CD14-positive monocyte (primary cell): Measurements from ENCODE around the gene KCNG1. TPM values are rescaled to one million over a fixed set of nuclear protein-coding genes. Genes with fewer than 3 reads are reported as not detected.

Source experiments
- DNase-seq, 3 donors: peaks; one replicate each; pipeline ENCODE4 v3.0.0-alpha.2; 2011 to 2022
- H2AFZ ChIP-seq: 2 replicates; pipeline ENCODE4 v1.6.0; 2012; ENCODE audit warnings: mild to moderate bottlenecking, low read depth, low read length, inconsistent platforms; ENCODE audit not compliant: insufficient read depth, poor library complexity, severe bottlenecking
- H3K27ac ChIP-seq, 2 donors: 1 replicate in 1 of 2; 2 replicates in 1 of 2; pipeline ENCODE4 v1.5.1; 2012 to 2013; ENCODE audit warnings: low read length in 2 of 2, control low read depth in 1 of 2, inconsistent platforms in 1 of 2, low read depth in 1 of 2, mild to moderate bottlenecking in 1 of 2
- H3K27me3 ChIP-seq, 2 donors: one replicate each; pipeline versions ENCODE4 v1.6.0 to v1.6.1; 2011 to 2013; ENCODE audit warnings: low read length in 2 of 2; ENCODE audit not compliant: control insufficient read depth in 2 of 2, insufficient read depth in 2 of 2
- H3K36me3 ChIP-seq, 2 donors: replicated peaks in 1 of 2; 1 replicate in 1 of 2; 2 replicates in 1 of 2; pipeline versions ENCODE4 v1.5.1 to v1.6.1; 2012 to 2013; ENCODE audit warnings: low read length in 2 of 2, control low read depth in 1 of 2, inconsistent platforms in 1 of 2, mild to moderate bottlenecking in 1 of 2; ENCODE audit not compliant: insufficient read depth in 2 of 2, control insufficient read depth in 1 of 2
- H3K4me1 ChIP-seq, 2 donors: 1 replicate in 1 of 2; 2 replicates in 1 of 2; pipeline versions ENCODE4 v1.5.1 to v1.6.1; 2012 to 2013; ENCODE audit warnings: low read length in 2 of 2, control low read depth in 1 of 2, inconsistent platforms in 1 of 2, mild to moderate bottlenecking in 1 of 2, moderate library complexity in 1 of 2; ENCODE audit not compliant: insufficient read depth in 2 of 2, control insufficient read depth in 1 of 2
- H3K4me2 ChIP-seq: replicated peaks from 2 replicates; pipeline ENCODE3; 2012; ENCODE audit warnings: low read length, moderate library complexity, mild to moderate bottlenecking; ENCODE audit not compliant: poor library complexity, severe bottlenecking; ENCODE audit errors: extremely low read depth
- H3K4me3 ChIP-seq, 3 experiments: fragments of 200-600 bp in 1 of 3; sonication (generic) in 1 of 3; replicated peaks in 1 of 3; 1 replicate in 2 of 3; 2 replicates in 1 of 3; pipeline ENCODE4 v1.5.1; 2011 to 2013; ENCODE audit warnings: low read length in 3 of 3, mild to moderate bottlenecking in 3 of 3, control low read depth in 2 of 3, low read depth in 2 of 3, inconsistent platforms in 1 of 3, moderate library complexity in 1 of 3
- H3K79me2 ChIP-seq: 2 replicates; pipeline ENCODE4 v1.6.0; 2012; ENCODE audit warnings: mild to moderate bottlenecking, control low read depth, inconsistent platforms, low read length, moderate library complexity; ENCODE audit not compliant: insufficient read depth
- H3K9ac ChIP-seq: 2 replicates; pipeline ENCODE4 v1.6.0; 2017; ENCODE audit warnings: low read length, mild to moderate bottlenecking; ENCODE audit not compliant: insufficient read depth, poor library complexity, severe bottlenecking
- H3K9me3 ChIP-seq, 2 donors: replicated peaks in 1 of 2; 1 replicate in 1 of 2; 2 replicates in 1 of 2; pipeline versions ENCODE4 v1.5.1 to v1.6.1; 2012 to 2013; ENCODE audit warnings: low read length in 2 of 2, control low read depth in 1 of 2; ENCODE audit not compliant: control insufficient read depth in 1 of 2, insufficient read depth in 1 of 2
- H4K20me1 ChIP-seq: 2 replicates; pipeline ENCODE4 v1.6.0; 2012; ENCODE audit warnings: mild to moderate bottlenecking, low read length, control low read depth, moderate library complexity; ENCODE audit not compliant: insufficient read depth
- H3K27ac Mint-ChIP-seq, 7 donors: one replicate each; pipeline ENCODE4 v1.8.0; 2020; ENCODE audit warnings: mild to moderate bottlenecking in 7 of 7, mixed read lengths in 7 of 7, moderate library complexity in 6 of 7, inconsistent platforms in 2 of 7
- H3K27me3 Mint-ChIP-seq, 3 donors: one replicate each; pipeline ENCODE4 v1.8.0; 2021 to 2022; ENCODE audit warnings: low read depth in 3 of 3, mild to moderate bottlenecking in 3 of 3, mixed read lengths in 3 of 3, moderate library complexity in 3 of 3, inconsistent platforms in 1 of 3
- H3K36me3 Mint-ChIP-seq, 2 donors: one replicate each; pipeline ENCODE4 v1.8.0; 2020; ENCODE audit warnings: mixed read lengths in 2 of 2, inconsistent platforms in 1 of 2, mild to moderate bottlenecking in 1 of 2
- H3K4me1 Mint-ChIP-seq: one replicate; pipeline ENCODE4 v1.8.0; 2020; ENCODE audit warnings: mild to moderate bottlenecking, mixed read lengths
- H3K4me3 Mint-ChIP-seq, 2 donors: one replicate each; pipeline ENCODE4 v1.8.0; 2020; ENCODE audit warnings: mild to moderate bottlenecking in 2 of 2, mixed read lengths in 2 of 2, moderate library complexity in 1 of 2
- H3K9me3 Mint-ChIP-seq, 7 donors: one replicate each; pipeline ENCODE4 v1.8.0; 2020 to 2022; ENCODE audit warnings: mixed read lengths in 7 of 7, mild to moderate bottlenecking in 6 of 7, moderate library complexity in 6 of 7, inconsistent platforms in 2 of 7
- CTCF ChIP-seq: fragments of 200-600 bp; IDR thresholded peaks from one replicate; pipeline ENCODE4 v1.8.0; 2022; ENCODE audit warnings: antibody characterized with exemption, mild to moderate bottlenecking
- WGBS: methylation state at CpG from one replicate; pipeline ENCODE4 v1.1.5; 2013; ENCODE audit warnings: missing lambda C conversion rate; ENCODE audit not compliant: insufficient coverage; 5-methylcytosine and 5-hydroxymethylcytosine counted together
- intact Hi-C, 2 donors: fragments of 100-400 bp; cut with micrococcal nuclease; formaldehyde crosslinking; loops; one replicate each; pipeline versions ENCODE4 v1.15.0 to v1.15.1; 2023
- polyA plus RNA-seq, 3 donors: library from polyadenylated mRNA; depleted of rRNA in 1 of 3; unstranded in 2 of 3; stranded (reverse) in 1 of 3; fragments of 300-500 nt in 2 of 3; fragments of >200 nt in 1 of 3; fragmentation: Illumina TruSeq in 2 of 3; gene quantifications; 1 replicate in 2 of 3; 2 replicates in 1 of 3; pipeline ENCODE4 v1.2.3, GENCODE V29; 2012 to 2021

Gene KCNG1
- polyA plus RNA-seq, 3 donors, result 0.04 TPM; not detected in 2

- WGBS, result 96% methylated on average over 7 of the region's 7 CpGs
- Histone ChIP-seq H2AFZ (no peak overlapping the region), H3K4me3 (no peak overlapping the region), H4K20me1 (no peaks in the 10 kb centered on the region), H3K9me3 (no peaks in the 10 kb centered on the region), H3K4me2 (no peak overlapping the region), H3K4me1 (no peaks in the 10 kb centered on the region), H3K9ac (no peak overlapping the region), H3K79me2 (no peaks in the 10 kb centered on the region), H3K27ac (no peak overlapping the region), H3K36me3 (no peaks in the 10 kb centered on the region), H3K27me3 (no peaks in the 10 kb centered on the region)
- intact Hi-C loops, result no loop called here
- no peak for TF ChIP-seq CTCF
- DNase-seq, result no peak
- Mint-ChIP-seq H3K36me3 (no peaks in the 10 kb centered on the region), H3K9me3 (peaks cover 0 to 3% (median 0%) of the 10 kb centered on the region in 7 donors), H3K27ac (no peak overlapping the region), H3K4me3 (no peak overlapping the region), H3K4me1 (no peaks in the 10 kb centered on the region), H3K27me3 (peaks cover 5 to 11% (median 8%) of the 10 kb centered on the region in 3 donors)
Observed at GRCh38 chr20:51005214-51005613, 17.7 kb downstream of the KCNG1 start.

GRCh38 chr20:51004781-51005180 lies 18.1 kb downstream of the KCNG1 start:
- H3K4me3 ChIP-seq, result no peak overlapping the region
- H3K9me3 Mint-ChIP-seq, result peaks cover 0 to 3% (median 0%) of the 10 kb centered on the region in 7 donors
- H3K27ac ChIP-seq, result no peak overlapping the region
- no peaks in the 10 kb centered on the region for H3K27me3 ChIP-seq
- H3K9ac ChIP-seq, result no peak overlapping the region
- intact Hi-C loops, result no loop called here
- no peaks in the 10 kb centered on the region for H3K79me2 ChIP-seq
- no peak overlapping the region for H3K4me2 ChIP-seq
- no peak for DNase-seq
- no peaks in the 10 kb centered on the region for H3K36me3 ChIP-seq
- no peak overlapping the region for H3K27ac Mint-ChIP-seq
- H2AFZ ChIP-seq, result no peak overlapping the region
- H3K4me3 Mint-ChIP-seq, result no peak overlapping the region
- no peaks in the 10 kb centered on the region for H3K9me3 ChIP-seq
- peaks cover 6 to 10% (median 7%) of the 10 kb centered on the region in 3 donors for H3K27me3 Mint-ChIP-seq
- no peak for TF ChIP-seq CTCF
- WGBS, result 90% methylated on average over 9 of the region's 9 CpGs
- H3K4me1 Mint-ChIP-seq, result no peaks in the 10 kb centered on the region
- H4K20me1 ChIP-seq, result no peaks in the 10 kb centered on the region
- no peaks in the 10 kb centered on the region for H3K4me1 ChIP-seq
- H3K36me3 Mint-ChIP-seq, result no peaks in the 10 kb centered on the region
